ENCODE measurements around the gene SARS1. TPM values are rescaled to one million over a fixed set of nuclear protein-coding genes. Genes with fewer than 3 reads are reported as not detected.

The SARS1 gene
- total and polyA plus RNA-seq, 2 donors (not counting 1 experiment from before 2014, with no cell fraction given): 237 to 437 TPM

DNA sequence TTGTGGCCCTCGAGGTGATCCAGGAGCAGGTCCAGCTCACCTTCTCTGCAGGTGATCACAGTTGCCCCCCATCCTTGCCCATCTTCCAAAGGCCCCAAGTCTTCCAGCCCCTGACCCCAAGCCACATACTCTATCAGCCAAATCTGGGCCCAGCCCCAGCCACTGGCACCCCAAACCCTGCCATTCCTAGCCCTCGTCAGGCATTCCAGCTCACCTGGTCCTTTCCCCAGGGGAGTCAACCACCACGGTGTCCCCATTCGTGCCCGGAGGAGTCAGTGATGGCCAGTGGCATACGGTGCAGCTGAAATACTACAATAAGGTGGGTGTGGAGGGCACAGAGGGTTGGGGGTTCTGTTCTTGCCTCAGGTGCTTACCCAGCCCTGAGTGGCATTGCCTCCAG is 47.9 kb downstream of the SARS1 start:
- H3K27me3 ChIP-seq (ENCODE audit: control insufficient read depth, insufficient read depth, low read length): no peaks in the 10 kb centered on the region
- H3K9ac ChIP-seq (ENCODE audit: insufficient read depth, low read length): no peak overlapping the region
- H3K9me3 ChIP-seq (ENCODE audit: control insufficient read depth, insufficient read depth, low read depth, low read length): no peaks in the 10 kb centered on the region
- no peaks in the 10 kb centered on the region for H3K36me3 ChIP-seq (ENCODE audit: control insufficient read depth, insufficient read depth, low read length)
- no peaks in the 10 kb centered on the region for H3K4me1 ChIP-seq (ENCODE audit: control insufficient read depth, extremely low read depth, insufficient read depth, low read length)
- TF ChIP-seq CTCF (conservative IDR thresholded peaks at IDR 0.05 in 1 of 2, IDR thresholded peaks at IDR 0.05 in 1 of 2; ENCODE audit: low read depth in 1 of 2, low read length in 2 of 2) (no peak), EZH2 (IDR thresholded peaks at IDR 0.05; ENCODE audit: low read length, missing control alignments) (no peak)
- no peak overlapping the region for H3K4me3 ChIP-seq (replicated peaks in 1 of 4; ENCODE audit: control extremely low read depth in 1 of 4, insufficient read depth in 1 of 4, low read depth in 3 of 4, low read length in 4 of 4)
- no peak overlapping the region for H3K27ac ChIP-seq (ENCODE audit: insufficient read depth, low read length)
- H3K4me2 ChIP-seq (ENCODE audit: extremely low read depth, insufficient read depth, low read length): no peak overlapping the region
- H2AFZ ChIP-seq (ENCODE audit: low read length): no peak overlapping the region
- H3K79me2 ChIP-seq (ENCODE audit: control insufficient read depth, insufficient read depth, low read length): no peaks in the 10 kb centered on the region
- H4K20me1 ChIP-seq (ENCODE audit: control insufficient read depth, extremely low read depth, insufficient read depth, low read length): no peaks in the 10 kb centered on the region
- DNase-seq (ENCODE audit: low read depth in 2 of 2): no peak

GRCh38 chr1:109262231-109263055 is 48.7 kb downstream of the SARS1 start:
- Histone ChIP-seq H3K4me3 (replicated peaks in 1 of 4; ENCODE audit: control extremely low read depth in 1 of 4, insufficient read depth in 1 of 4, low read depth in 3 of 4, low read length in 4 of 4) (no peak overlapping the region), H2AFZ (ENCODE audit: low read length) (no peak overlapping the region), H3K4me2 (ENCODE audit: extremely low read depth, insufficient read depth, low read length) (no peak overlapping the region)

GRCh38 chr1:109263234-109263596 is 49.5 kb downstream of the SARS1 start:
- TF ChIP-seq CTCF (conservative IDR thresholded peaks at IDR 0.05 in 1 of 2, IDR thresholded peaks at IDR 0.05 in 1 of 2; ENCODE audit: low read depth in 1 of 2, low read length in 2 of 2) (no peak), EZH2 (IDR thresholded peaks at IDR 0.05; ENCODE audit: low read length, missing control alignments) (no peak)
- Histone ChIP-seq H2AFZ (ENCODE audit: low read length) (no peak overlapping the region), H3K9ac (ENCODE audit: insufficient read depth, low read length) (no peak overlapping the region), H3K36me3 (ENCODE audit: control insufficient read depth, insufficient read depth, low read length) (no peaks in the 10 kb centered on the region), H3K4me2 (ENCODE audit: extremely low read depth, insufficient read depth, low read length) (no peak overlapping the region), H3K27ac (ENCODE audit: insufficient read depth, low read length) (no peak overlapping the region), H3K79me2 (ENCODE audit: control insufficient read depth, insufficient read depth, low read length) (no peaks in the 10 kb centered on the region), H3K9me3 (ENCODE audit: control insufficient read depth, insufficient read depth, low read depth, low read length) (no peaks in the 10 kb centered on the region), H3K4me3 (replicated peaks in 1 of 4; ENCODE audit: control extremely low read depth in 1 of 4, insufficient read depth in 1 of 4, low read depth in 3 of 4, low read length in 4 of 4) (no peak overlapping the region), H3K4me1 (ENCODE audit: control insufficient read depth, extremely low read depth, insufficient read depth, low read length) (no peaks in the 10 kb centered on the region), H3K27me3 (ENCODE audit: control insufficient read depth, insufficient read depth, low read length) (no peaks in the 10 kb centered on the region), H4K20me1 (ENCODE audit: control insufficient read depth, extremely low read depth, insufficient read depth, low read length) (no peaks in the 10 kb centered on the region)
- DNase-seq (ENCODE audit: low read depth in 2 of 2): no peak

More at GRCh38 chr1:109262231-109263055, 48.7 kb downstream of the SARS1 start:
- no peaks in the 10 kb centered on the region for H4K20me1 ChIP-seq (ENCODE audit: control insufficient read depth, extremely low read depth, insufficient read depth, low read length)
- no peak overlapping the region for H3K27ac ChIP-seq (ENCODE audit: insufficient read depth, low read length)
- no peaks in the 10 kb centered on the region for H3K9me3 ChIP-seq (ENCODE audit: control insufficient read depth, insufficient read depth, low read depth, low read length)
- TF ChIP-seq CTCF (conservative IDR thresholded peaks at IDR 0.05 in 1 of 2, IDR thresholded peaks at IDR 0.05 in 1 of 2; ENCODE audit: low read depth in 1 of 2, low read length in 2 of 2): no peak
- H3K36me3 ChIP-seq (ENCODE audit: control insufficient read depth, insufficient read depth, low read length): no peaks in the 10 kb centered on the region
- no peak overlapping the region for H3K9ac ChIP-seq (ENCODE audit: insufficient read depth, low read length)
- no peaks in the 10 kb centered on the region for H3K27me3 ChIP-seq (ENCODE audit: control insufficient read depth, insufficient read depth, low read length)
- no peaks in the 10 kb centered on the region for H3K4me1 ChIP-seq (ENCODE audit: control insufficient read depth, extremely low read depth, insufficient read depth, low read length)
- no peaks in the 10 kb centered on the region for H3K79me2 ChIP-seq (ENCODE audit: control insufficient read depth, insufficient read depth, low read length)
- DNase-seq (ENCODE audit: low read depth in 2 of 2): no peak
